Uterus (tissue), 4 donors: ENCODE results near the gene PRSS21. TPM values are rescaled to one million over a fixed set of nuclear protein-coding genes. Genes with fewer than 3 reads are reported as not detected.

ENCODE experiments used
- DNase-seq, 2 donors: peaks; one replicate each; pipeline ENCODE4 v3.0.0-alpha.2; 2019 to 2020
- H3K27ac ChIP-seq, 2 donors: fragments of 200-600 bp; sonication (generic); 1 replicate in 1 of 2; 2 replicates in 1 of 2; pipeline ENCODE4 v1.5.1; 2016 to 2018
- H3K27me3 ChIP-seq, 2 donors: fragments of 200-600 bp; sonication (generic); one replicate each; pipeline ENCODE4 v1.5.1; 2018 to 2019; ENCODE audit warnings: control low read depth in 1 of 2
- H3K36me3 ChIP-seq, 2 donors: fragments of 200-600 bp; sonication (generic); one replicate each; pipeline ENCODE4 v1.5.1; 2019; ENCODE audit warnings: control low read depth in 1 of 2
- H3K4me1 ChIP-seq, 2 donors: fragments of 200-600 bp; sonication (generic); one replicate each; pipeline ENCODE4 v1.5.1; 2018 to 2019; ENCODE audit warnings: control low read depth in 1 of 2
- H3K4me3 ChIP-seq, 2 donors: fragments of 200-600 bp; sonication (generic); 1 replicate in 1 of 2; 2 replicates in 1 of 2; pipeline ENCODE4 v1.5.1; 2018 to 2019; ENCODE audit warnings: mild to moderate bottlenecking in 1 of 2
- H3K9me3 ChIP-seq, 2 donors: fragments of 200-600 bp; sonication (generic); one replicate each; pipeline ENCODE4 v1.5.1; 2019; ENCODE audit warnings: control low read depth in 1 of 2
- CTCF ChIP-seq, 4 experiments: fragments of 200-600 bp in 2 of 4; fragments of 450-650 bp in 2 of 4; sonication (generic) in 2 of 4; IDR thresholded peaks; one replicate each; pipeline ENCODE4 v1.5.1; 2016 to 2019; ENCODE audit warnings: antibody characterized with exemption in 4 of 4, mild to moderate bottlenecking in 2 of 4, moderate library complexity in 1 of 4
- POLR2A ChIP-seq, 2 donors: fragments of 450-650 bp; IDR thresholded peaks; one replicate each; pipeline ENCODE4 v1.6.1; 2016; ENCODE audit warnings: antibody characterized with exemption in 2 of 2, mild to moderate bottlenecking in 1 of 2, moderate library complexity in 1 of 2
- intact Hi-C: fragments of 100-400 bp; cut with DNase I; formaldehyde crosslinking; loops from one replicate; pipeline ENCODE4 v1.15.1; 2023; ENCODE audit warnings: low total_unique reads
- total RNA-seq, 4 donors: library from RNA; depleted of rRNA in 3 of 4; stranded (reverse); fragments of >200 nt in 3 of 4; gene quantifications; one replicate each; pipeline versions ENCODE4 v1.1.0 to v1.2.4, GENCODE V29; 2014 to 2023
- donor health status: DM: yes; HTN: yes; CAD: no.

PRSS21 gene
- not detected for total RNA-seq

- no peak within 1 kb of the TSS for H3K4me3 ChIP-seq
- intact Hi-C loops = no loop called here
- DNase-seq = no peak
Observed at GRCh38 chr16:2816751-2817339, at the start of gene PRSS21. TSS of gene PRSS21 (plus strand) at chr16:2817237. CDS start at chr16:2817269, 32 bp downstream.

GRCh38 chr16:2767891-2768290 lies 49.1 kb upstream of the PRSS21 start:
- no peak for TF ChIP-seq POLR2A (IDR thresholded peaks at IDR 0.05)
- TF ChIP-seq CTCF (IDR thresholded peaks at IDR 0.05) = no peak
- H3K36me3 ChIP-seq = no peaks in the 10 kb centered on the region
- no peaks in the 10 kb centered on the region for H3K27me3 ChIP-seq
- intact Hi-C loops = no loop called here
- no peak overlapping the region for H3K27ac ChIP-seq
- no peak overlapping the region for H3K4me3 ChIP-seq
- no peaks in the 10 kb centered on the region for H3K9me3 ChIP-seq
- DNase-seq = no peak
- peaks cover 0 to 13% of the 10 kb centered on the region in 2 donors for H3K4me1 ChIP-seq

More at GRCh38 chr16:2816751-2817339, at the start of gene PRSS21:
- no peak for TF ChIP-seq CTCF (IDR thresholded peaks at IDR 0.05)
- no peak for TF ChIP-seq POLR2A (IDR thresholded peaks at IDR 0.05)
- no peaks in the 10 kb centered on the region for H3K4me1 ChIP-seq
- H3K27ac ChIP-seq = no peak within 1 kb of the TSS
- no peaks in the 10 kb centered on the region for H3K9me3 ChIP-seq
- H3K27me3 ChIP-seq = no peaks in the 10 kb centered on the region
- H3K36me3 ChIP-seq = no peaks in the 10 kb centered on the region

GRCh38 chr16:2768403-2769089 lies 48.5 kb upstream of the PRSS21 start:
- Histone ChIP-seq H3K27me3 (no peaks in the 10 kb centered on the region), H3K4me1 (peaks cover 0 to 13% of the 10 kb centered on the region in 2 donors), H3K36me3 (no peaks in the 10 kb centered on the region), H3K27ac (no peak overlapping the region), H3K4me3 (no peak overlapping the region), H3K9me3 (no peaks in the 10 kb centered on the region)
- TF ChIP-seq POLR2A (IDR thresholded peaks at IDR 0.05) = no peak
- TF ChIP-seq CTCF (IDR thresholded peaks at IDR 0.05) = no peak
- intact Hi-C loops = no loop called here
- DNase-seq = no peak

GRCh38 chr16:2769100-2769529 lies 47.9 kb upstream of the PRSS21 start:
- H3K36me3 ChIP-seq = no peaks in the 10 kb centered on the region

More at GRCh38 chr16:2769100-2769529, 47.9 kb upstream of the PRSS21 start:
- H3K4me3 ChIP-seq = no peak overlapping the region
- no peak for DNase-seq
- TF ChIP-seq POLR2A (IDR thresholded peaks at IDR 0.05) = no peak
- no peak for TF ChIP-seq CTCF (IDR thresholded peaks at IDR 0.05)
- intact Hi-C loops = no loop called here
- no peak overlapping the region for H3K27ac ChIP-seq
- H3K4me1 ChIP-seq = peaks cover 0 to 13% of the 10 kb centered on the region in 2 donors
- no peaks in the 10 kb centered on the region for H3K27me3 ChIP-seq
- no peaks in the 10 kb centered on the region for H3K9me3 ChIP-seq
